RWPE1 (cell line): ENCODE measurements around the gene BOLA2B.
"Not testable (repeated sequence)": the region's sequence is repeated elsewhere in the genome, so short reads cannot be mapped to it uniquely, and the experiment has no call there.

ENCODE experiments used
- CTCF ChIA-PET: fragments of 350-600 bp; sonication (Branson Sonifier 250); formaldehyde crosslinking; extraction: SDS; loops from one replicate; lab custom pipeline; 2021; lab: Yijun Ruan, JAX
- POLR2A ChIA-PET: fragments of 400-600 bp; formaldehyde crosslinking; extraction: SDS; loops from one replicate; lab custom pipeline; 2020; ENCODE audit warnings: antibody characterized with exemption; ENCODE audit not compliant: low non-redundant PET; lab: Yijun Ruan, JAX
- DNase-seq: peaks from one replicate; pipeline ENCODE4 v3.0.0; 2012; ENCODE audit warnings: low spot score
- H3K27ac ChIP-seq: fragments of 450-650 bp; 2 replicates; pipeline ENCODE4 v1.5.1; 2017

Gene BOLA2B

DNA sequence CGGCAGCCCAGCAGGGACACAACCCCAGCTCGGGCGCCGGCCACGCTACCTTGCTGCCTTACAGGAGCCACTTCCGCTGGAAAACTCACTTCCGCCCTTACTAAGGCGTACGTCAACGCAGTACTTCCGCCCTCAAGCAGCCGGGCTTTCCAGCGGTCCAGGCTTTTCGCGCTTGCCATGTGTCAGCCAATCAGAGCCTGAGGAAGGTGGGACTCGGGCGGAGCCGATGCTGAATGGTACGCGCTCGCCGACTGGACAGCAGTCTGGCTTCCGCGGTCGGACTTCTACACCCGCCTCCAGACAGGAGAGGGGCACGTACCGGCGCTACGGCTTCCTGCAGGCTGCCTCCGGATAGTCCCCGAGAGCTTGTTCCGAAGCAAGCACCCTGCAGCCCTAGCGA lies at the start of gene BOLA2B, which contains the start of gene SLX1A:
Gene BOLA2B (minus strand): TSS at position 52 of the 400 bp plus-strand sequence. CDS start 71 bp downstream, outside the sequence.
Gene SLX1A (plus strand): TSS at position 261 of the 400 bp plus-strand sequence. CDS start 210 bp downstream, outside the sequence.
- CTCF ChIA-PET, DNase-seq, POLR2A ChIA-PET, H3K27ac ChIP-seq: not testable (repeated sequence)

DNA sequence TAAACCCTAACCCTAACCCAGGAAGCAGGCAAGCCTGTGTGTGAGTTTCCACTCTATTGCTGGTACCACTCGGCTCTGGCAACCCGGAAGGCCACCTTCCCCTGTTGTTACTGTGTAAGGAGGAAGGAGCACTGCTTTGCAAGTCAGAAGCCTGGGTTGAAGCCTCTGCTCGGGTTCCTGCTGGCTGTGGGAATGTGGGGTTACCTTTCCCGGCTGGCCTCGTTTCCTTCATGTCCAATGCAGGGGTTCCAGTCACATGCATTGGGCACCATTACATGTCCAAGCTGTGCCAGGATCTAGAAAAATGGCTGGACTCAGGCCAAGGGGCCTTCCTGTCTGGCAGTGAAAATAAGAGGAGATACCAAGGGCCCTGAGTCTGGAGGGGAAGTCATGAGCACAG lies 23.6 kb upstream of the BOLA2B start:
- H3K27ac ChIP-seq, POLR2A ChIA-PET, CTCF ChIA-PET, DNase-seq: not testable (repeated sequence)

DNA sequence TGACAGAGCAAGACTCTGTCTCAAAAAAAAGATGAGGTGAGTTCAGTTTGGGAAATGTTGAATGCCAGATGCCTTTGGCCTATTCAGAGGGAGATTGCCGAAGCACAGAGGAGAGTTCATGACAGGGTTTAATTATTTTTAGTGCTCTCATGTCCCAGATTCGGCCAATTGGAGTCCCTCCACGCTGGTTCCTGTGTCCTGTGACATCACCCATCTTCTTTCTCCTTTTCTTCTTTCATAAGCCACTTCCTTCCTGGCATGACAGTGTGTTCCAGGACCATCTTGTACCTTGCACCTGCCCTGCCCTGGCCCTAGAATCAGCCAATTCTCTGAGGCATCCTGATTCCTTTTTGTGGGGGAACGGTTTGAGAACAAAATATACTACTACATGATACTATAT lies 17.9 kb upstream of the BOLA2B start:
- DNase-seq, H3K27ac ChIP-seq, CTCF ChIA-PET, POLR2A ChIA-PET: not testable (repeated sequence)

DNA sequence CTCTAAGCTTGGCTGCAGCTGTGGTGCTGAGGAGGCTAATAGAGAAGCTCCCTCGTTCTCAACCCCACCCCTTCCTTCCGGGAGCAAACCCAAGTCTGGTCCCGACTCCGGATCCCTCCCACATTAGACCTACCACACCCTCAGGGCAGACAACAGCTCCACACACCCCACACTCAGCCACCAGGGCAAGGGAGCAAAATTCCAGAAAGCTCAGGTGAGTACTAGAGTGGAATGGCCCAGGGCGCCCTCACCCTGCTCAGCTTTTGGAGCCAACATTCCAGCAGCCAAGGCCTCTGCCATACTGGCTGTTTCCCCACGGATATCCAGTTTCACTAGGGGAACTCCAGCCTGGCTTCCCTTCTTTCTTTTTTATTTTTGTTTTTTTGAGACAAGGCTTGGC lies 15.6 kb upstream of the BOLA2B start:
- DNase-seq, POLR2A ChIA-PET, H3K27ac ChIP-seq, CTCF ChIA-PET: not testable (repeated sequence)

DNA sequence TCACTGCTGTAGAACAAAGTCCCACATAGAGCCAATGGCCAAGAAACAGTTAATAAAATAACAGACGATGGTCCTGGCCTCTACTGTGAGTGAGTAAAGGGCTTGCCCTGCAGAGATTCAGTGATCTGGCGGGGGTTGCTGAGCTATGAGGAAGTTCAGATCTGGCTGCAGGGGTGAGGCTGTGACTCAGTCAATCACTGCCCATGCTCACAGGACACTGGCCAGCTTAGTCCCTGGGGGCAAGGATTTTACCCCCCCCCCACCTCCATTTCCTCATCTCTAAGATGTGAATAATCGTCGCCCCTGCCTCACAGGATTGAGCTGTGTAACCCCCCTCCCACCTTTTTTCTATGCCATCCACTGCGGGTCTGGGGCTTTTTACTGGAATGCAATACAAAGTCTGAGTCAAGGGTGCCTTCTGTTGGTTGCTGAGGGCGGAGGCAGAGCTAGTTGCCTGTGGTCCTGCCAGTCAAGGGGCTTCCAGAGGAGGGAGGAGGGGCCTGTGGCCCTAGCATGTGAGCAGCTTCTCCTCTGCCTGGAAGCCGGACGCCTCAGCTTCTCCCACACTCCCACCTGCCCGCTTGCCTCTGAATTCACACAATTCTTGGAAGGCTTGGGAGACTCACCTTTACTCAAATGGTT lies 13.7 kb upstream of the BOLA2B start:
- POLR2A ChIA-PET, DNase-seq, H3K27ac ChIP-seq, CTCF ChIA-PET: not testable (repeated sequence)

DNA sequence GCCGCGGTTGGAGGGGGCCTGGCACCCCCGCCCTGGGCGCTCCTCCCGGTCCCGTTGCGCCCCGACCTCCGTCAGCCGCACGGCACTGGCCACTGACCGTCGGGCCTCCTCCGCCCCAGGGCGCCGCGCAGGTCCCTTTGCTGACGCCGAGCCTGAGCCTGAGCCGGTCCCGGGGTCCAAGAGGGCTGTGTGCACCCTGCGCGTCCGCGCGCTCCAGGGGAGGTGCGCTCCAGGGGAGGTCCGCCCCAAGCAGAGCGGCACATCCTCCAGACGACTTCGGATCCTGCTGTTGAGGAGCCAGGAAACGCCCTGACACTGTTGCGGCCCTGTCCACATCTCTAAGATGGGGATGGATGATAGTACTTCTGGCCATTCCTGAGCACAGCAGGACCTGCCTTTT lies 12.8 kb upstream of the BOLA2B start:
- CTCF ChIA-PET, DNase-seq, H3K27ac ChIP-seq, POLR2A ChIA-PET: not testable (repeated sequence)

DNA sequence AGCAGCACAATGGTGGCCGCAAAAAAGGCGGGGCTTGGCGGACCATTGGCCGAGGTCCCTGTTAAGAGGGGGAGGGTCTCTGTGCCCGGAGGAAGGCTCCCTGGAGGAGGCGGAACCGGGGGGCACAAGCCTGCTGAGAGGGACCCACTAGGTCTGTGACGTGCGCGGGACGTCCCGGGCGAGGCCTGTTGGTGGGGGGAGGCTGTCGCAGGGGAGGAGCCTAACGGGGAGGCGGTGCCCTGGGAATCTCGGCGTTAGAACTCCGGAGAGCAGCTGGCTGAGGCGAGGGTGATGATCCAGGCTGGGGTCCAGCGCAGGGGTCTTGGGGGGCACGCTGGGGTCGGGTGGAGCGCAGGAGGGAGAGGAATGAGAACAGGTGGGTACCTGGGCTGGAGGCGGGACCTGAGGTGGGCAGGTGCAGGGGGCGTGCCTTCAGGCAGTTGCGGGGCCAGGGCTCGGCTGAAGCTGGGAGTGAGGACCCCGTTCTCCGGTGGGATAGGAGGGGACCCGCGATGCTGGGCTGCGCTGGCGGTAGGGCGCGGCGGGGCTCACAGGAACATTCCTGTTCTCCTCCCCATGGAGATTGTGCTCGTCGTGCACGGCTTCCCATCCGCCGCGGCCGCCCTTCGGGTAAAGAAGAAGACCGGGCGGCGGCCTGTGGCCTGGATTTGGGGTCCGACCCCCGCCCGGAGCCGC lies 12.2 kb upstream of the BOLA2B start:
- DNase-seq, CTCF ChIA-PET, POLR2A ChIA-PET: not testable (repeated sequence)

DNA sequence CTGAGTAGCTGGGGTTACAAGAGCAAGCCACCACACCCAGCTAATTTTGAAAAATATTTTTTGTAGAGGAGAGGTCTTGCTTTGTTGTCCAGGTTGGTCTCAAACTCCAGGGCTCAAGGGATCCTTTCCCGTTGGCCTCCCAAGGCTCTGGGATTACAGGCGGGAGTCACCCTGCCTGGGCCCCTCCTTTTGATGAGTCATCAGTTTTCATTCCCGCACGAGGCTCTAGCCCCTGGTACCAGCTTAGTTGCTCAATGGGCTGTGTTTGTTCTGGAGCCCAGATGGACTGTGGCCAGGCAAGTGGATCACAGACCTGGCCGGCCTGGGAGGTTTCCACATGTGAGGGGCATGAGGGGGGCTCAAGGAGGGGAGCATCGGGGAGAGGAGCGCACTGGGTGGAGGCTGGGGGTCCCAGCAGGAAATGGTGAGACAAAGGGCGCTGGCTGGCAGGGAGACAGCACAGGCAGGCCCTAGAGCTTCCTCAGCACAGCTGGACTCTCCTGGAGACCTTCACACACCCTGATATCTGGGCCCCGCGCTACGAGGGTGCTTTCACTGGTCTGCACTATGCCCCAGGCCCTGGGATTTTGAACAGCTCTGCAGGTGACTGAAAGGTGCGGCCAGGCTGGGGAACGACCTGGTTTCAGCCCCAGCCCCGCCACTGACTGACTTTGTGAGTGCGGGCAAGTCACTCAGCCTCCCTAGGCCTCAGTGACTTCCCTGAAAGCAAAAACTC lies 6.3 kb upstream of the BOLA2B start:
- CTCF ChIA-PET, POLR2A ChIA-PET, DNase-seq: not testable (repeated sequence)

More for the DNA sequence above, 12.2 kb upstream of the BOLA2B start:
- not testable (repeated sequence) for H3K27ac ChIP-seq

DNA sequence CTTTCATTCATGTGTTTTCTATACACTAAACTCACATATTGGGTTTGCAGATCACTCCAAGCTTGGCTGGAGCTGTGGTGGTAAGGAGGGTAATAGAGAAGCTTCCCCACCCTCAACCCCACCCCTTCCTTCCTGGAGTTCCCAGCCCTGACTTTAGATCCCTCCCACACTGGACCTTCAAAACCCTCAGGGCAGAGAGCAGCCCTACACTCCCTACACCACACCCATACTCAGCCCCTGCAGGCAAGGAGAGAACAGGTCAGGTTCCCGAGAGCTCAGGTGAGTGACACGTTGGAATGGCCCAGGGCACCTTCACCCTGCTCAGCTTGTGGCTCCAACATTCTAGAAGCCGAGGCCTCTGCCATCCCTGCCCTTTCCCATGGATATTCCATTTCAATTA lies 5.6 kb upstream of the BOLA2B start, which contains the start of gene SULT1A3:
Gene SULT1A3 (plus strand): TSS at position 207 of the 400 bp plus-strand sequence. CDS start 1,474 bp downstream, outside the sequence.
- DNase-seq, POLR2A ChIA-PET, CTCF ChIA-PET, H3K27ac ChIP-seq: not testable (repeated sequence)

More for the DNA sequence above, 6.3 kb upstream of the BOLA2B start:
- not testable (repeated sequence) for H3K27ac ChIP-seq

DNA sequence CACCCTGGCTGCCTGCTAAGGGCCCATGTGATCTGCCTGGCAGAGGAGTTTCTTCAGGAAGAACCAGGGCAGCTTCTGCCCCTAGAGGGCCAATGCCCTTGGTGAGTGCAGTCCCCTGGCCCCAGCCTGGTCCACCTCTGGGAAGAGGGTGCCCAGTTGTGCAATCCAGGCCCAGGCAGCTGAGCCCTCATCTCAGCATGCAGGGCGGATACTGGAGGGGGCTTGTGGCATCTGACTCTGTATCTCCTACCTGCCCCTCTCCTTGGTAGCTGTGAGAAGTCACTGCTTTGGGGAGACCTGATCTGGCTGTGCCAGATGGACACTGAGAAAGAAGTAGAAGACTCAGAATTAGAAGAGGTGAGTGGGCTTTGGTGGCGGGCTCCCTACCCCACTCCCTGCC lies 3.5 kb upstream of the BOLA2B start:
- CTCF ChIA-PET, DNase-seq, H3K27ac ChIP-seq, POLR2A ChIA-PET: not testable (repeated sequence)

DNA sequence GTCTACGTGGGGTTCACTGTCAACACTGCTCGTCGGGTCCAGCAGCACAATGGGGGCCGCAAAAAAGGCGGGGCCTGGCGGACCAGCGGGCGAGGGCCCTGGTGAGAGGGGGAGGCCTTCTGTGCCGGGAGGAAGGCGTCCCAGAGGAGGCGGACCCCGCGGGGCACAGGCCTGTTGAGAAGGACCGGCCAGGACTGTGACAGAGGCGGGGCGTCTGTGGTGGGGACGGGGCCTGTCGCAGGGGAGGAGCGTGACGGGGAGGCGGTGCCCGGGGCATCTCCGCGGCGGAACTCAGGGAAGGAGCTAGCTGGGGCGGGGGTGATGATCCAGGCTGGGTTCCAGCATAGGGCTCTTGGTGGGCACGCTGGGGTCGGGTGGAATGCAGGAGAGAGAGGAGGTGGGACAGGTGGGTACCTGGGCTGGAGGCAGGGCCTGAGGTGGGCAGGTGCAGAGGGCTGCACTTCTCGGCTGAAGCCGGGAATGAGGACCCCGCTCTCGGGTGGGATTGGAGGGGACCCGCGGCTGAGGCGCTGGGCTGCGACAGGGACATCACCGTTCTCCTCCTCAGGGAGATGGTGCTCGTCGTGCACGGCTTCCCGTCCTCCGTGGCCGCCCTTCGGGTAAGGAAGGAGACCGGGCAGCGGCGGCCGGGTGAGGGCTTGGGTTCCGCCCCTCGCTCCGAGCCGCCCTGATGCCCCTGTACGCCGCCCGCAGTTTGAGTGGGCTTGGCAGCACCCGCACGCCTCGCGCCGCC lies 883 bp upstream of the BOLA2B start:
- CTCF ChIA-PET, H3K27ac ChIP-seq, POLR2A ChIA-PET, DNase-seq: not testable (repeated sequence)

DNA sequence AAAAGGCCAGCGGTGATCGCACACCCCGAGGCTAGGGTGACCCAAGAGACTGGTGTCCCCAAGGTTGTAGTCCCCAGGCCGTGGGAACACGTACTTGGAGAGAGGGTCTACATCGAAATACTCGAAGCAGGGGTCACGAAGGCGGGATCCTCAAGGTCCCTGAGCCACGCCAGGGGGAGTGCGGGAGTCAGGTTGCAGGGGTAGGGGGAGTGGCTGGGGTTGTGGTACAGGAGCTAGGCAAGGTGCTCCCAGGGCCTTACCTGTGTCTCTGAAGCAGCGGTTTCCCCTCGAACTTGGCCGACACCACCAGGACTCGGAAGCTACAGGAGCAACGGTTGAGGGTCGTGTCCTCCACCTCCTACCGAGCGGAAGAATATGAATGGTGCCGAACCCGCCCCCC lies 368 bp downstream of the BOLA2B start:
- POLR2A ChIA-PET, CTCF ChIA-PET, H3K27ac ChIP-seq, DNase-seq: not testable (repeated sequence)

DNA sequence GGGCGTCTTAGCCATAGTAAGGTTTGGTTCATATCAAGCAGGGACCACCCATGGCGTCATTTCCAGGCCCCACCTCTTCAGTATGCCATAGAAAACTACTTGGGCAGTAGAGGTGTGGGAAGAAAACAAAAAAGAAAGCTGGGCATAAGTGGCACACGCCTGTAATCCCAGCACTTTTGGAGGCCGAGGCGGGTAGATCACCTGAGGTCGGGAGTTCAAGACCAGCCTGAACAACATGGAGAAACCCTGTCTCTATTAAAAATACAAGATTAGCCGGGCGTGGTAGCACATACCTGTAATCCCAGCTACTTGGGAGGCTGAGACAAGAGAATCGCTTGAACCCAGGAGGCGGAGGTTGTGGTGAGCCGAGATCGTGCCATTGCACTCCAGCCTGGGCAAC lies 2.3 kb downstream of the BOLA2B start:
- CTCF ChIA-PET, POLR2A ChIA-PET, DNase-seq: not testable (repeated sequence)

More for the DNA sequence above, 2.3 kb downstream of the BOLA2B start:
- H3K27ac ChIP-seq = not testable (repeated sequence)
